Measurements from ENCODE around the gene NR1H2.

DNA sequence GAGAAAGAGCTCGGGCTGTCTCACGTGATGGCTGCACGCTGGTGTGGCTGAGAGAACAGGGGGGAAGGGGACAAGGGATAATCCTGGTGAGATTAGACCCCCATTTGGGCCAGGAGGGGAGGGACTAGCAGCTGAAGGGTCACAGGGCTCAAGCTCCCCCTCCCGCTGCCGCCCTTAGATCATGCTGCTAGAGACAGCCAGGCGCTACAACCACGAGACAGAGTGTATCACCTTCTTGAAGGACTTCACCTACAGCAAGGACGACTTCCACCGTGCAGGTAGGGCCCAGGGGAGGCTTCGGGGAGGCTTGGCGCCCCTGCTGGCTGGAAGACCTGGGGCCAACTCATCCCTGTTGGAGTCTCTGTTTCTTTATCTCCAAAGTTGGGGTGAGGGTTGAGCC lies 3.3 kb downstream of the NR1H2 start:
- TF ChIP-seq POLR2A (IDR thresholded peaks at IDR 0.05; ENCODE audit: low read depth, low read length): no peak
- no peak for TF ChIP-seq POLR2AphosphoS5 (IDR thresholded peaks at IDR 0.05; ENCODE audit: low read depth, low read length)

Measured in GM12892 (cell line).